ENCODE results near the gene TENM4. TPM values are rescaled to one million over a fixed set of nuclear protein-coding genes. Genes with fewer than 3 reads are reported as not detected.

TENM4 gene
- total RNA-seq, 1 donor from 2014 or later, result 0.63 TPM

DNA sequence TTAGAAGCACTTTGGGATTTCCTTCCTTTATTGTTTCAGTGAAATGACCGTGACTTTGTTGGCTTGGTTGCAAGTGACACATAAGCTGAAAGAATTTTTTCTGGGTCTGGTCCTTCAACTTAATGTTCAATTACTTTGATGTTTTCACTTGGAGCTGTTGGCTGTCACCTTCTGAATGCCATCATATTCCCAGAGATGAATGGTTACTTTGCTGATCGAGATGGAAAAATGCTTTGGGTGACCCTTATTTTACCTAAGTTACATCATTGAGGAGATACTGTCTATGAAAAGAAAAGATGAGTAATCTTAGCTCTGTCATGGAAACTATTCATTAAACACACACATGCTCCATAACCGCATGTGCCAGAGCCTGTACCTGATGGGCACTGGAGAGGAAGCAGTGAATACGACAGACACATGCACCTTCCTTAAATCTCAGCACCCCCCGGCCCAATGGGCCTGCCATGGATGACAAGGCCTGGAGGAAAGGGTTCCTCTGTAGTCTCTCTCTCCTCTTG, 76.9 kb downstream of the TENM4 start:
- Histone ChIP-seq H3K9me3 (replicated peaks) (no peaks in the 10 kb centered on the region), H3K27ac (replicated peaks) (no peak overlapping the region), H3K36me3 (no peaks in the 10 kb centered on the region), H3K4me3 (no peak overlapping the region), H3K27me3 (ENCODE audit: low read depth) (peaks cover 18% of the 10 kb centered on the region), H3K4me1 (no peaks in the 10 kb centered on the region)
- no peak for DNase-seq
- TF ChIP-seq, protein P1, sequence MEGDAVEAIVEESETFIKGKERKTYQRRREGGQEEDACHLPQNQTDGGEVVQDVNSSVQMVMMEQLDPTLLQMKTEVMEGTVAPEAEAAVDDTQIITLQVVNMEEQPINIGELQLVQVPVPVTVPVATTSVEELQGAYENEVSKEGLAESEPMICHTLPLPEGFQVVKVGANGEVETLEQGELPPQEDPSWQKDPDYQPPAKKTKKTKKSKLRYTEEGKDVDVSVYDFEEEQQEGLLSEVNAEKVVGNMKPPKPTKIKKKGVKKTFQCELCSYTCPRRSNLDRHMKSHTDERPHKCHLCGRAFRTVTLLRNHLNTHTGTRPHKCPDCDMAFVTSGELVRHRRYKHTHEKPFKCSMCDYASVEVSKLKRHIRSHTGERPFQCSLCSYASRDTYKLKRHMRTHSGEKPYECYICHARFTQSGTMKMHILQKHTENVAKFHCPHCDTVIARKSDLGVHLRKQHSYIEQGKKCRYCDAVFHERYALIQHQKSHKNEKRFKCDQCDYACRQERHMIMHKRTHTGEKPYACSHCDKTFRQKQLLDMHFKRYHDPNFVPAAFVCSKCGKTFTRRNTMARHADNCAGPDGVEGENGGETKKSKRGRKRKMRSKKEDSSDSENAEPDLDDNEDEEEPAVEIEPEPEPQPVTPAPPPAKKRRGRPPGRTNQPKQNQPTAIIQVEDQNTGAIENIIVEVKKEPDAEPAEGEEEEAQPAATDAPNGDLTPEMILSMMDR (IDR thresholded peaks at IDR 0.05; ENCODE audit: borderline replicate concordance), result no peak
- intact Hi-C loops (cut with micrococcal nuclease), result no loop called here

DNA sequence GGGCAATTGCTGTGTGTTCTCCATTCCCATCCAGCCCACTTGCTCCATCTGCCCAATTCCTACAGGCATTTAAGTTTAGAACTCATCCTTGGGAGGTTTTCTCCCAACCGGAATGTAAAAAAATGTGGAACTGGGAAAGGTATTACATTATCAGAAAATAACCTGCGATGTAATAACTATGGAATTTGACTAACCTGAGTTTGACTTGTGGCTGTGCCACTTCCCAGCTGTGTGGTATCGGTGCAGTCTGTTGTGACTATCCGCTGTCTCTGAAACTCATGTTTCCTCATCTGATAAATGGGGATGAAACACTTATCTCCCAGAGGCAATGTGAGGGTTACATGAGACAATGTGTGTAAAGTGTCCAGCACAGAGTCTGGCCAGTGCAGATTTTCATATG, 77.6 kb downstream of the TENM4 start:
- DNase-seq, result no peak
- TF ChIP-seq, protein P1 (IDR thresholded peaks at IDR 0.05; ENCODE audit: borderline replicate concordance), result no peak
- Histone ChIP-seq H3K27ac (replicated peaks) (no peak overlapping the region), H3K9me3 (replicated peaks) (no peaks in the 10 kb centered on the region), H3K27me3 (ENCODE audit: low read depth) (peaks cover 16% of the 10 kb centered on the region), H3K4me3 (no peak overlapping the region), H3K36me3 (no peaks in the 10 kb centered on the region), H3K4me1 (no peaks in the 10 kb centered on the region)
- intact Hi-C loops (cut with micrococcal nuclease), result no loop called here

DNA sequence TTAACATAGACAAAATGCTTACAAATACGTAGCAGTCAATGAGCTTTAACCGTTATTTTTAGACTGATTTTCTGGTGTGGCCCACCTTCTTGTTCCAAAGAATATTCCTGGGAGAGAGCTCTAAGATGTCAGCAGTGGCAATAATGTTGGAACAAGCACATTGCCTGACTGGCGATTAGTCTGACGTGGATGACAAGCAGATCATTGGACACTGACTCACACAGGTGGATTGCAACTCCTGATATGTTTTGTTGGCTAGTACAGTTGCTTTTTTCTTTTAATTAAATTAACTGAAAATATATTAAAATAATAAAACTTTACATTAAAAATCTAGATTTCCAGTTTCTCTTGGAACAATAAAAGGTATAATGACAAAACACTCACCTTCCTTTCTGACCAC, 78.0 kb downstream of the TENM4 start:
- peaks cover 13% of the 10 kb centered on the region for H3K27me3 ChIP-seq (ENCODE audit: low read depth)
- H3K36me3 ChIP-seq, result no peaks in the 10 kb centered on the region
- intact Hi-C loops (cut with micrococcal nuclease), result no loop called here
- no peak for DNase-seq
- no peaks in the 10 kb centered on the region for H3K4me1 ChIP-seq
- TF ChIP-seq, protein P1 (IDR thresholded peaks at IDR 0.05; ENCODE audit: borderline replicate concordance), result no peak
- H3K27ac ChIP-seq (replicated peaks), result no peak overlapping the region
- no peaks in the 10 kb centered on the region for H3K9me3 ChIP-seq (replicated peaks)
- no peak overlapping the region for H3K4me3 ChIP-seq

DNA sequence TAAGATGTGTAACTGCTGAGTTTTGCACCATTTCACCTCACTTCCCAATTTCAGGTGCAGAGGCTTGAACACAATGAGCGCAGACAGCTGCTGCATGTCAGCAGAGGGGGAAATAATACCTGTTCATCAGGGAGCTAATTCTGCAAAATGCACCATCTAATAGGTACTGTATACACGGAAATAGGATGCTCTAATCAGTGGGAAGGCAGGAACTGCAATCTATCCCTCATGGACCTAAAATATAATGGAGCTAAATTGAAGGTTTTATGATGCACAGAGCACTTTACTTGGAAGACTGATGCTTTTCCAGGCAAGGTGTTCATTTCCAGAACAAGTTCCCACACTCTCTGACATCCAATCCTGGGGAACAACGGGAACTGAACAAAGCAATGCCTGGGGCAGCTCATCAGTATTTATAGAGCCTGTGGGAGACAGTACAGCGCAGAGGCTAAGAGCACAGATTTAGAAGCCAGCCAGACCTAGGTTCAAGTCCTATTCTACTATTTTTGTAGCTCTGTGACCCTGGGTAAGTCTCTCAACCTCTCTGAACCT, 78.5 kb downstream of the TENM4 start:
- intact Hi-C loops (cut with micrococcal nuclease), result no loop called here
- no peaks in the 10 kb centered on the region for H3K9me3 ChIP-seq (replicated peaks)
- no peak overlapping the region for H3K4me3 ChIP-seq
- no peaks in the 10 kb centered on the region for H3K4me1 ChIP-seq
- no peak for DNase-seq
- TF ChIP-seq, protein P1 (IDR thresholded peaks at IDR 0.05; ENCODE audit: borderline replicate concordance), result no peak
- no peak overlapping the region for H3K27ac ChIP-seq (replicated peaks)
- H3K27me3 ChIP-seq (ENCODE audit: low read depth), result peaks cover 13% of the 10 kb centered on the region
- no peaks in the 10 kb centered on the region for H3K36me3 ChIP-seq

DNA sequence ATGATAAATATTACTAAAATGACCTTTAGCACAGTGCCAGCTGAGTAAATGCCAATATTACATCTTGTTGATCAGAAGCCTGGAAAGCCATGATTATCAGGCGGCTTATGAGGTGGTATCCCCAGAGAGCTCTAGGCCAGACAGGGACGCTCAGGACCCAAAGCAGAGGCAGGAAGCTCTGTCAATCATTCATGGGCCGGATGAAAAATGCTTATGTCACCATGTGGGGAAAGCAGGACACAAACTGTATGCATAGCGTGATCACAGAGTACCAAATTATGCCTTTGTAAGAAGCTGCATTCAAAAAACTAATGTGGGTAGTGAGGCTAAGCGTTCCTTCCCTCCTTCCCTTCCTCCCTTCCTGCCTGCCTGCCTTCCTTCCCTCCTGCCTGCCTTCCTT, 82.6 kb downstream of the TENM4 start:
- Histone ChIP-seq H3K4me3 (no peak overlapping the region), H3K36me3 (no peaks in the 10 kb centered on the region), H3K27me3 (ENCODE audit: low read depth) (peaks cover 40% of the 10 kb centered on the region), H3K4me1 (no peaks in the 10 kb centered on the region), H3K27ac (replicated peaks) (no peak overlapping the region), H3K9me3 (replicated peaks) (no peaks in the 10 kb centered on the region)
- no peak for DNase-seq
- intact Hi-C loops (cut with micrococcal nuclease), result no loop called here
- TF ChIP-seq, protein P1 (IDR thresholded peaks at IDR 0.05; ENCODE audit: borderline replicate concordance), result no peak
